Liver (tissue), 3 donors: ENCODE measurements around the gene TRMT61A.

ENCODE experiments used
- ATF3 ChIP-seq: IDR thresholded peaks from 2 replicates; pipeline ENCODE4 v1.6.1; 2016; ENCODE audit warnings: antibody characterized with exemption
- EGR1 ChIP-seq, 2 donors: IDR thresholded peaks; 2 replicates each; pipeline ENCODE4 v1.6.1; 2016 to 2018; ENCODE audit warnings: antibody characterized with exemption in 2 of 2, low read depth in 2 of 2
- FOXA2 ChIP-seq: IDR thresholded peaks from 2 replicates; pipeline ENCODE4 v1.6.1; 2016; ENCODE audit warnings: antibody characterized with exemption
- GABPA ChIP-seq, 2 donors: IDR thresholded peaks in 1 of 2; conservative IDR thresholded peaks in 1 of 2; 2 replicates each; pipeline ENCODE4 v1.6.1; 2016; ENCODE audit warnings: antibody characterized with exemption in 2 of 2, mild to moderate bottlenecking in 1 of 2, moderate library complexity in 1 of 2
- JUND ChIP-seq, 2 donors: IDR thresholded peaks; 2 replicates each; pipeline ENCODE4 v1.6.1; 2016; ENCODE audit warnings: antibody characterized with exemption in 2 of 2
- NR2F2 ChIP-seq: IDR thresholded peaks from 2 replicates; pipeline ENCODE4 v1.6.1; 2016; ENCODE audit warnings: antibody characterized with exemption
- RAD21 ChIP-seq, 2 donors: IDR thresholded peaks; 2 replicates each; pipeline ENCODE4 v1.6.1; 2016; ENCODE audit warnings: antibody characterized with exemption in 2 of 2, mild to moderate bottlenecking in 2 of 2
- REST ChIP-seq: IDR thresholded peaks from 2 replicates; pipeline ENCODE4 v1.6.1; 2016; ENCODE audit warnings: antibody characterized with exemption, mild to moderate bottlenecking
- RXRA ChIP-seq, 2 donors: IDR thresholded peaks; 2 replicates each; pipeline ENCODE4 v1.6.1; 2017 to 2018; ENCODE audit warnings: antibody characterized with exemption in 2 of 2, mild to moderate bottlenecking in 1 of 2
- SP1 ChIP-seq: IDR thresholded peaks from 2 replicates; pipeline ENCODE4 v1.6.1; 2018; ENCODE audit warnings: antibody characterized with exemption, mild to moderate bottlenecking
- TAF1 ChIP-seq: conservative IDR thresholded peaks from 2 replicates; pipeline ENCODE4 v1.6.1; 2016; ENCODE audit warnings: antibody characterized with exemption, mild to moderate bottlenecking
- YY1 ChIP-seq: IDR thresholded peaks from 2 replicates; pipeline ENCODE4 v1.6.1; 2016; ENCODE audit warnings: antibody characterized with exemption, mild to moderate bottlenecking
- TF ChIP-seq, protein P1 (sequence below): IDR thresholded peaks from 2 replicates; pipeline ENCODE4 v1.6.1; 2016; ENCODE audit warnings: antibody characterized with exemption
- TF ChIP-seq, protein P2 (sequence below): fragments of 150-350 bp; IDR thresholded peaks from 2 replicates; pipeline ENCODE4 v1.5.1; 2017; ENCODE audit warnings: improper control_type of control experiment, low read depth, low read length; ENCODE audit not compliant: missing input control
- donor health status: healthy.
- donor health status: healthy.

GRCh38 chr14:103548463-103549351 is 19.7 kb downstream of the TRMT61A start:
- TF ChIP-seq, protein P1, sequence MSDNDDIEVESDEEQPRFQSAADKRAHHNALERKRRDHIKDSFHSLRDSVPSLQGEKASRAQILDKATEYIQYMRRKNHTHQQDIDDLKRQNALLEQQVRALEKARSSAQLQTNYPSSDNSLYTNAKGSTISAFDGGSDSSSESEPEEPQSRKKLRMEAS = no peak
- TF ChIP-seq RAD21 (IDR thresholded peaks at IDR 0.05) (no peak), EGR1 (IDR thresholded peaks at IDR 0.05; ENCODE audit: low read depth in 2 of 2) (no peak), YY1 (no peak), FOXA2 (no peak), TAF1 (no peak), REST (no peak), SP1 (no peak), NR2F2 (no peak), RXRA (IDR thresholded peaks at IDR 0.05) (no peak), GABPA (IDR thresholded peaks at IDR 0.05 in 1 of 2, conservative IDR thresholded peaks at IDR 0.05 in 1 of 2) (no peak), ATF3 (no peak), JUND (IDR thresholded peaks at IDR 0.05) (no peak)
- TF ChIP-seq, protein P2, sequence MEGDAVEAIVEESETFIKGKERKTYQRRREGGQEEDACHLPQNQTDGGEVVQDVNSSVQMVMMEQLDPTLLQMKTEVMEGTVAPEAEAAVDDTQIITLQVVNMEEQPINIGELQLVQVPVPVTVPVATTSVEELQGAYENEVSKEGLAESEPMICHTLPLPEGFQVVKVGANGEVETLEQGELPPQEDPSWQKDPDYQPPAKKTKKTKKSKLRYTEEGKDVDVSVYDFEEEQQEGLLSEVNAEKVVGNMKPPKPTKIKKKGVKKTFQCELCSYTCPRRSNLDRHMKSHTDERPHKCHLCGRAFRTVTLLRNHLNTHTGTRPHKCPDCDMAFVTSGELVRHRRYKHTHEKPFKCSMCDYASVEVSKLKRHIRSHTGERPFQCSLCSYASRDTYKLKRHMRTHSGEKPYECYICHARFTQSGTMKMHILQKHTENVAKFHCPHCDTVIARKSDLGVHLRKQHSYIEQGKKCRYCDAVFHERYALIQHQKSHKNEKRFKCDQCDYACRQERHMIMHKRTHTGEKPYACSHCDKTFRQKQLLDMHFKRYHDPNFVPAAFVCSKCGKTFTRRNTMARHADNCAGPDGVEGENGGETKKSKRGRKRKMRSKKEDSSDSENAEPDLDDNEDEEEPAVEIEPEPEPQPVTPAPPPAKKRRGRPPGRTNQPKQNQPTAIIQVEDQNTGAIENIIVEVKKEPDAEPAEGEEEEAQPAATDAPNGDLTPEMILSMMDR = no peak
